Hepatocyte (in vitro differentiated cells): ENCODE data around the gene PKP4. TPM values are rescaled to one million over a fixed set of nuclear protein-coding genes. Genes with fewer than 3 reads are reported as not detected.

ENCODE experiments used
- DNase-seq: peaks from one replicate; pipeline ENCODE4 v3.0.0-alpha.2; 2016; ENCODE audit warnings: low spot score
- H2AFZ ChIP-seq: fragments of 200-600 bp; sonication (generic); 2 replicates; pipeline ENCODE4 v1.6.0; 2016; ENCODE audit warnings: antibody characterized with exemption, mild to moderate bottlenecking
- H3K27ac ChIP-seq: fragments of 200-600 bp; sonication (generic); 2 replicates; pipeline ENCODE4 v1.5.1; 2016; ENCODE audit warnings: mild to moderate bottlenecking
- H3K27me3 ChIP-seq: fragments of 200-600 bp; sonication (generic); 2 replicates; pipeline ENCODE4 v1.6.1; 2016
- H3K36me3 ChIP-seq: fragments of 200-600 bp; sonication (generic); replicated peaks from 2 replicates; pipeline ENCODE4 v1.5.1; 2016; ENCODE audit warnings: low read depth; ENCODE audit not compliant: insufficient read depth
- H3K4me1 ChIP-seq: fragments of 200-600 bp; sonication (generic); 2 replicates; pipeline ENCODE4 v1.5.1; 2016; ENCODE audit warnings: mild to moderate bottlenecking, moderate library complexity; ENCODE audit not compliant: insufficient read depth
- H3K4me2 ChIP-seq: fragments of 200-600 bp; sonication (generic); 2 replicates; pipeline ENCODE4 v1.6.0; 2016
- H3K4me3 ChIP-seq: fragments of 200-600 bp; sonication (generic); 2 replicates; pipeline ENCODE4 v1.5.1; 2016; ENCODE audit warnings: mild to moderate bottlenecking
- H3K79me2 ChIP-seq: fragments of 200-600 bp; sonication (generic); 2 replicates; pipeline ENCODE4 v1.6.0; 2017; ENCODE audit warnings: mild to moderate bottlenecking
- H3K9me2 ChIP-seq: fragments of 200-600 bp; sonication (generic); replicated peaks from 2 replicates; pipeline ENCODE4 v1.6.0; 2017; ENCODE audit warnings: mild to moderate bottlenecking; ENCODE audit not compliant: insufficient read depth
- H3K9me3 ChIP-seq: fragments of 200-600 bp; sonication (generic); 2 replicates; pipeline ENCODE4 v1.5.1; 2016; ENCODE audit warnings: low read depth, mild to moderate bottlenecking
- H4K20me1 ChIP-seq: fragments of 200-600 bp; sonication (generic); 2 replicates; pipeline ENCODE4 v1.6.0; 2016; ENCODE audit warnings: mild to moderate bottlenecking; ENCODE audit not compliant: insufficient read depth, poor library complexity, severe bottlenecking
- CTCF ChIP-seq: fragments of 200-600 bp; sonication (generic); IDR thresholded peaks from 2 replicates; pipeline ENCODE4 v1.5.1; 2016; ENCODE audit warnings: antibody characterized with exemption, mild to moderate bottlenecking; ENCODE audit not compliant: poor library complexity
- EZH2 ChIP-seq: fragments of 200-600 bp; sonication (generic); IDR thresholded peaks from 2 replicates; pipeline ENCODE4 v1.6.1; 2016; ENCODE audit warnings: antibody characterized with exemption, mild to moderate bottlenecking, borderline replicate concordance
- EZH2phosphoT487 ChIP-seq: fragments of 200-600 bp; sonication (generic); IDR thresholded peaks from one replicate; pipeline ENCODE4 v1.6.1; 2018; ENCODE audit warnings: antibody characterized with exemption, mild to moderate bottlenecking, low read depth, moderate library complexity; ENCODE audit not compliant: unreplicated experiment, severe bottlenecking
- WGBS: methylation state at CpG from one replicate; pipeline ENCODE4 v1.1.6; 2016; ENCODE audit warnings: low lambda C conversion rate; ENCODE audit errors: missing lambda C conversion rate; 5-methylcytosine and 5-hydroxymethylcytosine counted together
- polyA plus RNA-seq: library from polyadenylated mRNA; unstranded; fragments of >200 nt; fragmentation: Nextera tagmentation; extraction: Ambion mirVana; gene quantifications from 2 replicates; pipeline ENCODE4 v1.2.1, GENCODE V29; 2016
- total RNA-seq: library from RNA; depleted of rRNA; stranded (reverse); fragments of >200 nt; gene quantifications from 2 replicates; pipeline ENCODE4 v1.2.3, GENCODE V29; 2014

The PKP4 gene
- total and polyA plus RNA-seq, 2 experiments from 2014 or later = 10.6 to 32.2 TPM

GRCh38 chr2:158487419-158487818, 30.7 kb downstream of the PKP4 start:
- H3K27ac ChIP-seq = no peak overlapping the region
- H4K20me1 ChIP-seq = peaks cover 18% of the 10 kb centered on the region
- H3K36me3 ChIP-seq = no peaks in the 10 kb centered on the region
- H3K4me2 ChIP-seq = no peak overlapping the region
- H3K27me3 ChIP-seq = no peaks in the 10 kb centered on the region
- no peaks in the 10 kb centered on the region for H3K9me3 ChIP-seq
- peaks cover 81% of the 10 kb centered on the region for H3K79me2 ChIP-seq
- no peak for DNase-seq
- no peak overlapping the region for H2AFZ ChIP-seq
- no peaks in the 10 kb centered on the region for H3K9me2 ChIP-seq
- H3K4me1 ChIP-seq = no peaks in the 10 kb centered on the region
- no peak overlapping the region for H3K4me3 ChIP-seq
- no peak for TF ChIP-seq EZH2
- TF ChIP-seq CTCF = no peak
- TF ChIP-seq EZH2phosphoT487 = no peak

- H2AFZ ChIP-seq = no peak overlapping the region
- no peak overlapping the region for H3K27ac ChIP-seq
- H3K27me3 ChIP-seq = no peaks in the 10 kb centered on the region
- H3K79me2 ChIP-seq = peaks cover 81% of the 10 kb centered on the region
- no peaks in the 10 kb centered on the region for H3K9me3 ChIP-seq
- no peaks in the 10 kb centered on the region for H3K36me3 ChIP-seq
- H4K20me1 ChIP-seq = peaks cover 18% of the 10 kb centered on the region
- WGBS = 73% methylated on average over 2 of the region's 2 CpGs
- H3K4me2 ChIP-seq = no peak overlapping the region
- TF ChIP-seq CTCF = no peak
- TF ChIP-seq EZH2 = no peak
- no peak for TF ChIP-seq EZH2phosphoT487
- H3K4me1 ChIP-seq = no peaks in the 10 kb centered on the region
- no peaks in the 10 kb centered on the region for H3K9me2 ChIP-seq
- H3K4me3 ChIP-seq = no peak overlapping the region
- DNase-seq = no peak
These were observed 31.9 kb downstream of the PKP4 start for GRCh38 chr2:158488442-158489216.

DNA sequence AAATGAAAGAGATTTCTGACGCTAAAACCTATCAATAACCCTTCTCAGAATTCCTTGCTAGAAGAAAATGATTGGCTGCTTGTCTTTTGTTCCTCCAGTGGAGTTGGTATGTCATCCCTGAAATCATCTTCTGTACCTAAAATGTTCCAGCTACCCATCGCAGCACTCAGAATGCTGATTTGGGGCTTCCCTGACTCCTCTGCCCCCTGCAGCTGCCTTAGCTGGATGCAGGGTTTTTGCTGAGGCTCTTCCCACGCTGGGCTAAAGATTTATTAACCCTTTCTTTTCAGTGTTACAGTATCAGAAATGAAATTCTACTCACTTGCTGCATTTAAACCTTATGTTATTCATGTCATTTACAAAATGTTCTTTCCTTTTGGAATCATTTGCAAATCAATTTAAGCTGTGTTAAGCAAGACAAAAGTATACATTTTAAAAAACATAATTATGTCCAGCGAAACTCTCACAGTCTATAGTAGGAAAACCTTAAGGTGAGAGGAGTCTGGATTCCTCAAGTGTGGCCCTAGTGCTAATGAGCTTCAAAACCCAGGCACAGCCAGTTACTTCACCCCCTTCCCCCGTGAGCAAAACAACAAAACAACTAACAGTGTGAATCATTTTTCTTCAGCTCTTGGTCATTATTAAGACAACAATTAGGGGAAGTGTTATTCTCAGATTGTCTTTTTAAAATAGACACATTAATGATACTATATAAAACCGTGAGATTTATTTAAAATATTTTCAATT, 32.8 kb downstream of the PKP4 start:
- Histone ChIP-seq H3K4me3 (no peak overlapping the region), H3K79me2 (peaks cover 84% of the 10 kb centered on the region), H2AFZ (no peak overlapping the region), H3K4me2 (no peak overlapping the region), H3K36me3 (no peaks in the 10 kb centered on the region), H3K27me3 (no peaks in the 10 kb centered on the region), H3K9me3 (no peaks in the 10 kb centered on the region), H3K4me1 (no peaks in the 10 kb centered on the region), H3K27ac (no peak overlapping the region), H4K20me1 (peaks cover 18% of the 10 kb centered on the region), H3K9me2 (no peaks in the 10 kb centered on the region)
- WGBS = 61% methylated on average over 6 of the region's 6 CpGs
- TF ChIP-seq CTCF (no peak), EZH2 (no peak)
- no peak for DNase-seq
